Spleen (tissue), 11 donors: ENCODE data around the gene TXNDC8. TPM values are rescaled to one million over a fixed set of nuclear protein-coding genes. Genes with fewer than 3 reads are reported as not detected.

Experiments
- DNase-seq: peaks from one replicate; pipeline ENCODE4 v3.0.0-alpha.2; 2020
- H3K27ac ChIP-seq, 8 donors: fragments of 200-600 bp; sonication (generic) in 7 of 8; 1 replicate in 4 of 8; 2 replicates in 4 of 8; pipeline versions ENCODE4 v1.5.0 to v1.8.0; 2016 to 2021; ENCODE audit warnings: inconsistent platforms in 4 of 8, mild to moderate bottlenecking in 4 of 8, moderate library complexity in 1 of 8
- H3K27me3 ChIP-seq, 7 donors: fragments of 200-600 bp; sonication (generic) in 6 of 7; replicated peaks in 1 of 7; 1 replicate in 4 of 7; 2 replicates in 3 of 7; pipeline versions ENCODE4 v1.5.0 to v1.8.0; 2016 to 2021; ENCODE audit warnings: inconsistent platforms in 3 of 7, mild to moderate bottlenecking in 1 of 7
- H3K36me3 ChIP-seq, 6 donors: fragments of 200-600 bp; sonication (generic) in 5 of 6; 1 replicate in 4 of 6; 2 replicates in 2 of 6; pipeline versions ENCODE4 v1.5.0 to v1.8.0; 2016 to 2021; ENCODE audit warnings: inconsistent platforms in 2 of 6
- H3K4me1 ChIP-seq, 6 donors: fragments of 200-600 bp; sonication (generic) in 5 of 6; 1 replicate in 3 of 6; 2 replicates in 3 of 6; pipeline versions ENCODE4 v1.5.0 to v1.8.0; 2016 to 2021; ENCODE audit warnings: inconsistent platforms in 3 of 6
- H3K4me3 ChIP-seq, 8 donors: fragments of 200-600 bp; sonication (generic) in 7 of 8; 1 replicate in 4 of 8; 2 replicates in 4 of 8; pipeline versions ENCODE4 v1.5.0 to v1.8.0; 2016 to 2021; ENCODE audit warnings: inconsistent platforms in 4 of 8, mild to moderate bottlenecking in 4 of 8, moderate library complexity in 2 of 8
- H3K9me3 ChIP-seq, 8 donors: fragments of 200-600 bp; sonication (generic) in 7 of 8; 1 replicate in 4 of 8; 2 replicates in 4 of 8; pipeline versions ENCODE4 v1.5.0 to v1.8.0; 2016 to 2021; ENCODE audit warnings: inconsistent platforms in 4 of 8
- CTCF ChIP-seq, 11 experiments: fragments of 200-600 bp in 7 of 11; fragments of 450-650 bp in 4 of 11; sonication (generic) in 4 of 11; IDR thresholded peaks in 8 of 11; conservative IDR thresholded peaks in 3 of 11; 1 replicate in 7 of 11; 2 replicates in 4 of 11; pipeline versions ENCODE4 v1.4.0 to v1.8.0; 2016 to 2021; ENCODE audit warnings: antibody characterized with exemption in 11 of 11, inconsistent platforms in 4 of 11, mild to moderate bottlenecking in 1 of 11
- POLR2A ChIP-seq, 3 donors: fragments of 450-650 bp; IDR thresholded peaks; one replicate each; pipeline ENCODE4 v1.5.1; 2017; ENCODE audit warnings: antibody characterized with exemption in 3 of 3, mild to moderate bottlenecking in 1 of 3
- POLR2AphosphoS5 ChIP-seq, 3 donors: sonication (generic); formaldehyde crosslinking; IDR thresholded peaks; one replicate each; pipeline ENCODE4 v1.5.1; 2017; ENCODE audit warnings: antibody characterized with exemption in 3 of 3
- WGBS, 5 donors: extraction: QIAGEN DNeasy Blood & Tissue Kit in 3 of 5; methylation state at CpG; one replicate each; pipeline versions ENCODE4 v1.1.5 to v1.1.7; 2013 to 2018; 5-methylcytosine and 5-hydroxymethylcytosine counted together
- intact Hi-C: fragments of 100-400 bp; cut with DNase I; formaldehyde crosslinking; loops from one replicate; pipeline ENCODE4 v1.15.0; 2023; ENCODE audit warnings: low total_unique reads
- polyA plus RNA-seq, 3 donors: library from polyadenylated mRNA; stranded (reverse); fragments of 200-250 nt; gene quantifications; one replicate each; pipeline ENCODE4 v1.2.1, GENCODE V29; 2013
- total RNA-seq, 7 donors: library from RNA; depleted of rRNA in 3 of 7; stranded (reverse); fragments of >200 nt in 3 of 7; fragmentation: NEBNext Ultra II Directional in 4 of 7; extraction: Animal tissue kit (Norgen Biotek cat#: 25700) in 4 of 7; gene quantifications; one replicate each; pipeline versions ENCODE4 v1.1.0 to v1.2.1, GENCODE V29; 2016 to 2021
- donor health status: healthy with polysubstance abuse.
- donor health status: DM: no; HTN: no; CAD: no; lungs with moderate emphysema.
- donor health status: DM: no; HTN: no; CAD: no.
- donor health status: Bipolar disorder and iron deficiency.
- donor health status: healthy.
- donor health status: DM: no; HTN: no; CAD: no.
- donor health status: DM: yes; HTN: yes; CAD: no.

The TXNDC8 gene
- total and polyA plus RNA-seq, 10 donors, result not detected

GRCh38 chr9:110278080-110278707 lies 59.5 kb downstream of the TXNDC8 start:
- DNase-seq, result no peak
- Histone ChIP-seq H3K27ac (no peak overlapping the region), H3K36me3 (no peaks in the 10 kb centered on the region), H3K4me3 (no peak overlapping the region), H3K9me3 (no peaks in the 10 kb centered on the region), H3K4me1 (no peaks in the 10 kb centered on the region), H3K27me3 (peaks cover 0 to 9% (median 0%) of the 10 kb centered on the region in 7 donors)
- WGBS, 5 donors, result 72 to 88% (median 84%) methylated on average over 2 to 3 of the region's 3 CpGs
- TF ChIP-seq CTCF (IDR thresholded peaks at IDR 0.05 in 8 of 11, conservative IDR thresholded peaks at IDR 0.05 in 3 of 11) (no peak), POLR2A (IDR thresholded peaks at IDR 0.05) (no peak), POLR2AphosphoS5 (IDR thresholded peaks at IDR 0.05) (no peak)
- intact Hi-C loops, result no loop called here

GRCh38 chr9:110276781-110277180 lies 60.9 kb downstream of the TXNDC8 start:
- Histone ChIP-seq H3K4me3 (no peak overlapping the region), H3K27me3 (peaks cover 0 to 6% (median 0%) of the 10 kb centered on the region in 7 donors), H3K27ac (no peak overlapping the region), H3K36me3 (no peaks in the 10 kb centered on the region), H3K4me1 (no peaks in the 10 kb centered on the region), H3K9me3 (no peaks in the 10 kb centered on the region)
- intact Hi-C loops, result no loop called here
- TF ChIP-seq POLR2A (IDR thresholded peaks at IDR 0.05) (no peak), POLR2AphosphoS5 (IDR thresholded peaks at IDR 0.05) (no peak), CTCF (IDR thresholded peaks at IDR 0.05 in 8 of 11, conservative IDR thresholded peaks at IDR 0.05 in 3 of 11) (no peak)
- WGBS, 5 donors, result 61 to 88% (median 76%) methylated on average over 3 of the region's 3 CpGs
- DNase-seq, result no peak

- 84 to 96% (median 91%) methylated on average over 3 of the region's 3 CpGs for WGBS, 5 donors
- intact Hi-C loops, result no loop called here
Measured at GRCh38 chr9:110270211-110270995, 67.3 kb downstream of the TXNDC8 start.

More at GRCh38 chr9:110270211-110270995, 67.3 kb downstream of the TXNDC8 start:
- no peaks in the 10 kb centered on the region for H3K9me3 ChIP-seq
- no peak for TF ChIP-seq POLR2A (IDR thresholded peaks at IDR 0.05)
- TF ChIP-seq POLR2AphosphoS5 (IDR thresholded peaks at IDR 0.05), result no peak
- TF ChIP-seq CTCF (IDR thresholded peaks at IDR 0.05 in 8 of 11, conservative IDR thresholded peaks at IDR 0.05 in 3 of 11), result no peak
- no peak overlapping the region for H3K27ac ChIP-seq
- no peak for DNase-seq
- no peaks in the 10 kb centered on the region for H3K4me1 ChIP-seq
- H3K27me3 ChIP-seq, result no peaks in the 10 kb centered on the region
- no peaks in the 10 kb centered on the region for H3K36me3 ChIP-seq
- H3K4me3 ChIP-seq, result no peak overlapping the region
